ENCODE results near the gene SGCA.

DNA sequence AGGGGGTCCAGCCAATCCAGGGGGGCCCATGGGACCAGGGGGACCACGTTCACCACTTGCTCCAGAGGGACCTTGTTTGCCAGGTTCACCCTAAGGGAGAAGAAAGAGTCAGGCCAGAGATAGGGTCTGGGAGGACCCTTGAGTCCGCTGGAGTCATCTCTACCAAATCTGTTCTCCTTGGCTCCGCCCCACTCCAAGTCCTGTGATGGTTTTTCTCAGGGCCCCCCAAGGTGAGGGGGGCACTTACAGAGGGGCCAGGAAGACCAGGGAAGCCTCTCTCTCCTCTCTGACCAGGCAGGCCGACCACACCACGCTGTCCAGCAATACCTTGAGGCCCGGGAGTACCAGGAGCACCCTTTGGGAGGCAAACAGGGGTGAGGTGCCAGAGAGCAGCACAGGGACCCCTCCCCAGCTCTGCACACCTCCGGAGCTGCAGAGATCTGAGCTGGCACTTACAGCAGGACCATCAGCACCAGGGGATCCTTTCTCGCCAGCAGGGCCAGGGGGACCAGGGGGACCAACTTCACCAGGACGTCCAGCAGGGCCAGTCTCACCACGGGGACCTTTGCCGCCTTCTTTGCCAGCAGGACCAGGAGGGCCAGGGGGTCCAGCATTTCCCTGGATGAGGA is 23.2 kb downstream of the SGCA start:
- TF ChIP-seq, protein P1, sequence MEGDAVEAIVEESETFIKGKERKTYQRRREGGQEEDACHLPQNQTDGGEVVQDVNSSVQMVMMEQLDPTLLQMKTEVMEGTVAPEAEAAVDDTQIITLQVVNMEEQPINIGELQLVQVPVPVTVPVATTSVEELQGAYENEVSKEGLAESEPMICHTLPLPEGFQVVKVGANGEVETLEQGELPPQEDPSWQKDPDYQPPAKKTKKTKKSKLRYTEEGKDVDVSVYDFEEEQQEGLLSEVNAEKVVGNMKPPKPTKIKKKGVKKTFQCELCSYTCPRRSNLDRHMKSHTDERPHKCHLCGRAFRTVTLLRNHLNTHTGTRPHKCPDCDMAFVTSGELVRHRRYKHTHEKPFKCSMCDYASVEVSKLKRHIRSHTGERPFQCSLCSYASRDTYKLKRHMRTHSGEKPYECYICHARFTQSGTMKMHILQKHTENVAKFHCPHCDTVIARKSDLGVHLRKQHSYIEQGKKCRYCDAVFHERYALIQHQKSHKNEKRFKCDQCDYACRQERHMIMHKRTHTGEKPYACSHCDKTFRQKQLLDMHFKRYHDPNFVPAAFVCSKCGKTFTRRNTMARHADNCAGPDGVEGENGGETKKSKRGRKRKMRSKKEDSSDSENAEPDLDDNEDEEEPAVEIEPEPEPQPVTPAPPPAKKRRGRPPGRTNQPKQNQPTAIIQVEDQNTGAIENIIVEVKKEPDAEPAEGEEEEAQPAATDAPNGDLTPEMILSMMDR (IDR thresholded peaks at IDR 0.05), result no peak
- no peak for TF ChIP-seq POLR2A (IDR thresholded peaks at IDR 0.05)

All from testis (tissue), 2 donors.